Measurements from ENCODE around the gene CMKLR1. TPM values are rescaled to one million over a fixed set of nuclear protein-coding genes. Genes with fewer than 3 reads are reported as not detected.

The CMKLR1 gene
- total RNA-seq, 1 donor from 2014 or later, result 47.5 TPM

GRCh38 chr12:108368089-108368488 lies 29.0 kb upstream of the CMKLR1 start:
- no peak for TF ChIP-seq CTCF (IDR thresholded peaks at IDR 0.05)
- DNase-seq (ENCODE audit: extremely low spot score, unreplicated experiment), result no peak
- Mint-ChIP-seq H3K9me3 (ENCODE audit: unreplicated experiment) (no peaks in the 10 kb centered on the region), H3K4me3 (ENCODE audit: unreplicated experiment) (no peak overlapping the region), H3K36me3 (ENCODE audit: unreplicated experiment) (no peaks in the 10 kb centered on the region), H3K27ac (ENCODE audit: unreplicated experiment) (no peak overlapping the region), H3K27me3 (ENCODE audit: unreplicated experiment) (peaks cover 3% of the 10 kb centered on the region), H3K4me1 (ENCODE audit: unreplicated experiment) (peaks cover 11% of the 10 kb centered on the region)

DNA sequence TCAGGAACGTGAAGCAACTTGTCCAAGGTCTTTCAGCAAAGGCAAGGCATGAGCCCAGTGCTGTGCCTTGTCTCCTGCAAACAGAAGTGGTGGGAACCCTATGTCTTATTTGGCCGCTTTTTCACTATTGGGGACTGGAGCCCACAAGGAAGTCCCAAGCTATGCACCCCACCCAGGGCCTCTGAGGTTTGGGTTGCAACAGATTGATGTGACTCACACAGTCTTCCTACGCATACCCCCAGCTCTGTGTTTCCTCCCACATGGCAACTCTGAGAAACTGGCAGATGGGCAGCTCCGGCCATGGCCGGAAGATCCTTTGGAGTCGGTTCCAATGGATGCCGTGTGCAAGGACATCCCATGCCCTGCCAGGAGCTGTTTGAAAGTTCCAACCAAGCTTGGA lies 28.3 kb upstream of the CMKLR1 start:
- no peak overlapping the region for H3K4me3 Mint-ChIP-seq (ENCODE audit: unreplicated experiment)
- no peak for TF ChIP-seq CTCF (IDR thresholded peaks at IDR 0.05)
- H3K36me3 Mint-ChIP-seq (ENCODE audit: unreplicated experiment), result no peaks in the 10 kb centered on the region
- DNase-seq (ENCODE audit: extremely low spot score, unreplicated experiment), result no peak
- peaks cover 3% of the 10 kb centered on the region for H3K27me3 Mint-ChIP-seq (ENCODE audit: unreplicated experiment)
- no peaks in the 10 kb centered on the region for H3K9me3 Mint-ChIP-seq (ENCODE audit: unreplicated experiment)
- no peak overlapping the region for H3K27ac Mint-ChIP-seq (ENCODE audit: unreplicated experiment)
- H3K4me1 Mint-ChIP-seq (ENCODE audit: unreplicated experiment), result peaks cover 11% of the 10 kb centered on the region

DNA sequence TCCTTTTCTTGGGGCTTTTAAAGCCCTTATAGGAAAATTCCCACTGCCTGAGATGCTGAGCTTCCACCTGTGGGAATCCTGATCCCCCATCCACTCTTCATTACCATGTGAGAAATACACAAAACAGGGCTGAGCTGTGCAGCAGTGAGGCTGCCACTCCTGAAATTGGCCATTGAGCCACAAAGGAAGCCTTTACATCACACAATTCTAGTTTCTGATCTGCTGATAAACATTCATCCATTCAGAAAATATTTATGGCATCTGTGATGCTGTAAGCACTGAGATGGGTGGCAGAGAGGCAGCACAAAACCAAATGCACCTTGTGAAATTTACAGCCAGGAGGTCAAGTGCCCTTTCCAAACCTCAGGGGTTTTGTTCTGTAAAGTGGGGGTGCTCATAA lies 26.2 kb upstream of the CMKLR1 start:
- Mint-ChIP-seq H3K36me3 (ENCODE audit: unreplicated experiment) (no peaks in the 10 kb centered on the region), H3K27me3 (ENCODE audit: unreplicated experiment) (peaks cover 3% of the 10 kb centered on the region), H3K4me1 (ENCODE audit: unreplicated experiment) (peaks cover 7% of the 10 kb centered on the region), H3K9me3 (ENCODE audit: unreplicated experiment) (no peaks in the 10 kb centered on the region), H3K4me3 (ENCODE audit: unreplicated experiment) (no peak overlapping the region), H3K27ac (ENCODE audit: unreplicated experiment) (no peak overlapping the region)
- no peak for TF ChIP-seq CTCF (IDR thresholded peaks at IDR 0.05)
- DNase-seq (ENCODE audit: extremely low spot score, unreplicated experiment), result no peak

DNA sequence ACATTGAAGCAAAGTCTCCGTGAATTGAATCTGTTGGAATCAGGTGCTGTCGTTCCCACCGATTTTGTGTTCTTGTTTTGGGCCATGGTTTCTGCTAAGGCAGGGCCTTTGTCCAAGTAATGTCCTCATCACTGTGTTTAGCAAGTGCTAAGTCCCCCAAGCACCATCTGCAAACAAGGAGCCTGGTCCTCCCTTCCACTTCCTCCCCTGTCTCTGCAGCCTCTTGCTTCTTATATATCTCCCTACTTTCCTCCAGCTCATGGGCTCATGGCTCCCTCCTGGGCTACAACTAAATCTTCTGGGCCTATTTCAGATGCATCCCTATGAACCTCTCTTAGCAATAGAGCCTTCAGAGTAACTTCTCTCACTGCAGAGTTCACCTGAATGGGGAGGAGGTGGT lies 25.8 kb upstream of the CMKLR1 start:
- H3K36me3 Mint-ChIP-seq (ENCODE audit: unreplicated experiment), result no peaks in the 10 kb centered on the region
- no peak overlapping the region for H3K4me3 Mint-ChIP-seq (ENCODE audit: unreplicated experiment)
- no peak for DNase-seq (ENCODE audit: extremely low spot score, unreplicated experiment)
- H3K27me3 Mint-ChIP-seq (ENCODE audit: unreplicated experiment), result peaks cover 3% of the 10 kb centered on the region
- H3K27ac Mint-ChIP-seq (ENCODE audit: unreplicated experiment), result no peak overlapping the region
- H3K4me1 Mint-ChIP-seq (ENCODE audit: unreplicated experiment), result peaks cover 10% of the 10 kb centered on the region
- H3K9me3 Mint-ChIP-seq (ENCODE audit: unreplicated experiment), result no peaks in the 10 kb centered on the region
- TF ChIP-seq CTCF (IDR thresholded peaks at IDR 0.05), result no peak

GRCh38 chr12:108363565-108363964 lies 24.5 kb upstream of the CMKLR1 start:
- H3K9me3 Mint-ChIP-seq (ENCODE audit: unreplicated experiment), result no peaks in the 10 kb centered on the region
- no peak for DNase-seq (ENCODE audit: extremely low spot score, unreplicated experiment)
- H3K4me1 Mint-ChIP-seq (ENCODE audit: unreplicated experiment), result peaks cover 12% of the 10 kb centered on the region
- peaks cover 1% of the 10 kb centered on the region for H3K27me3 Mint-ChIP-seq (ENCODE audit: unreplicated experiment)
- no peak for TF ChIP-seq CTCF (IDR thresholded peaks at IDR 0.05)
- H3K36me3 Mint-ChIP-seq (ENCODE audit: unreplicated experiment), result no peaks in the 10 kb centered on the region
- H3K27ac Mint-ChIP-seq (ENCODE audit: unreplicated experiment), result no peak overlapping the region
- H3K4me3 Mint-ChIP-seq (ENCODE audit: unreplicated experiment), result no peak overlapping the region
